GM19035 (cell line): ENCODE results near the gene RSBN1L.
"Not testable (repeated sequence)": the region's sequence is repeated elsewhere in the genome, so short reads cannot be mapped to it uniquely, and the experiment has no call there.

ENCODE experiments used
- ATAC-seq: cut with Tn5 transposase; IDR thresholded peaks from one replicate; pipeline ENCODE4 v1.9.1; 2021; ENCODE audit not compliant: unreplicated experiment

The RSBN1L gene

DNA sequence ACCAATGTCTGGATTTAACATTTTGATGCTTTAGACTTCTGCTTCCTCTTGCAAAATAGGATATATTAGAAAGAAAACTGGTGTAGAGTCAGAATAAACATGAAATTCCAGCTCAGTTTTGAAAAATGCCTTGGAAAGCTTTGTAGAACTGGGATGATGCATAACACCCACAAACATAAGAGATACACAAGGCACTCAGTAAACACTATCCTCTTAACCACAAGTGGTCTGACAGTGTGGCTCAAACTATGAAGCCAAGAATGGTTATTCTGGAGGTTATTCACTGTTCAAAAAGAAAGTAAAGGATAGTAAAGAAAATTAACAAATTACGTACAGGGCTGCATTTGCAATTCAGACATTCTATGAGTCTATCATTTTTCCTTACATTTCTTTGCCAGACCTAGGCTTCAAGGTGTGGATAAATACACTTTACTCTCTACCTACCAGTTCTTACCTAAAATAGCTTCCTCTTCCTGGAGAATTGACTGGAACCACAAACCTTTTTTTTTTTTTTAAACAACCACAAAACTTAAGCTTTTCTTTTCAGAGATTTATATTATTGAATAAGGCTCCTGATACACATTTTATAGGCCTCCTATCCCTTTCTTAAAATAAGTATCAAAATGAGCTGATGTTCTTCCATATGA lies 9.0 kb upstream of the RSBN1L start:
- ATAC-seq: no peak

GRCh38 chr7:77687747-77688144 lies 8.5 kb upstream of the RSBN1L start:
- no peak for ATAC-seq

DNA sequence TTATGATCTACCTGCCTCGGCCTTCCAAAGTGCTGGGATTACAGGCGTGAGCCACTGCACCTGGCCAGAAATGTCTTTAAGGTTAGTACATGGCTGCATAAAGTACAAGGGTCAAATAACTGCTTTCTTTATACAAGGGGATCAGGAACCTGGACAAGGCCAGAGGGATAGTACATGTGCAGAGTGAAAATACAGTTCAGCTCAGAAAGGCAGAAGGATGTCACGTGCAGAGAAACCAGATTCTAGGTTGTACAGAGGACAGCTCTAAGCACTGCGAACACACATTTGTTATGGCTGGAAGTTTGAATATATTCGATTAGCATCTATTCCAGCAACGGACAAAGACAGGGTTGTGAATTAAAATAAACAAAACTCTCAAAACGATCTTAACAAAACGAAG lies 6.0 kb upstream of the RSBN1L start:
- ATAC-seq: no peak

DNA sequence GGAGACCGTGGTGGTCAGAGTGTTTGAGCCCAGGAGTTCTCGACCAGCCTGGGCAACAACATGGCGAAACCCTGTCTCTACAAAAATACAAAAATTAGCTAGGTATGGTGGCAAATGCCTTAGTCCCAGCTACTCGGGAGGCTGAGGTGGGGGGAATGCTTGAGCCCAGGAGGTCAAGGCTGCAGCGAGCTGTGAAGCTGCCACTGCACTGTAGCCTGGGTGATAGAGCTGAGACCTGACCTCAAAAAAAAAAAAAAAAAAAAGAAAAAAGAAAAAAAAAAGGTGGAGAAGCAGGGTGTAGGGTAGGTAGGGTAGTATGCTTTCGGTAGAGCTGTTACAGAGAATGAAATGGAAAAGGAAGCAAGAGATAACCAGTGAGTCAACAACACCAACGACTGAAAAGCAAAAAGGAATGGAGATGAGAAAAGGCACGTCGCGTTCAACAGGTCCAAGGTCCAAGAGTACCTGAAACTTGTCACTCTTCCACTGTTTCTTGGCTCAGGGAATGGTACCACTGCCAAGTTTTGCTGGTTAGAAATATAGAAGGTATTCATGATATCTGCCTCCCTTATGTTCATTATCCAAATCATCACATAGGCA lies 4.3 kb upstream of the RSBN1L start:
- no peak for ATAC-seq

- ATAC-seq: no peak
Measured at GRCh38 chr7:77693830-77694583, 2.3 kb upstream of the RSBN1L start.

DNA sequence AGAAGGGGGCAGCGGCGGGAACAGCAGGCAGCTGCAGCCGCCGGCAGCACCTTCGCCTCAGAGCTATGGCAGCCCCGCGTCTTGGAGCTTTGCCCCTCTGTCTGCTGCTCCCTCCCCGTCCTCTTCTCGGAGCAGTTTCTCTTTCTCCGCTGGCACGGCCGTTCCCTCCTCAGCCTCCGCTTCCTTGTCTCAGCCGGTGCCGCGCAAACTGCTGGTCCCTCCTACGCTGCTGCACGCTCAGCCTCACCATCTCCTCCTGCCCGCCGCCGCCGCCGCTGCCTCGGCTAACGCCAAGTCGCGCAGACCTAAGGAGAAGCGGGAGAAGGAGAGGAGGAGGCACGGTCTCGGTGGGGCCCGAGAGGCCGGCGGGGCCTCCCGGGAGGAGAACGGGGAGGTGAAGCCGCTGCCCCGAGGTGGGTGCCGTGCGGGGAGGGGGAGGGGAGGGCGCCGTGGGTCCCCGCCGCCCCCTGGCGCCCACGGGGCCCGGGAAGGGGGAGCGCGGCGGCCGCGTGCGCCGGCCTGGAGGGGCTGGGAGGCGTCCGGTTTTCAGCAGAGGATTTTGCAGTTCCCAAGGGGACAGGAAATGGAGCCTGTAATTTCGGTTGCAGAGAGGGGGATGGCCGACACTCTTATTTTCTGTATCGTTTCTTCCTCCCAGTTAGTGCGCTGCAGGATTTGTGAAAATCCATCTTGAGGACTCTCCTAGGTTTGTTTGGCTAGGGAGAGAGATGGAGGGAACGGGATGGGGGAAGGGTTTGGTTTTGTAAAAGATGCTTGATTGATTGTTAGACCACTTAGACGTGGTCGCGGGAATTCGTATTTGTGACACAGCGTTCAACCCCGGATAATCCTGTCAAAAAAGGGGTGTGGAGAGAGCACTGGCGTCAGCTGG lies 630 bp downstream of the RSBN1L start:
- ATAC-seq: peak; percentile 32

DNA sequence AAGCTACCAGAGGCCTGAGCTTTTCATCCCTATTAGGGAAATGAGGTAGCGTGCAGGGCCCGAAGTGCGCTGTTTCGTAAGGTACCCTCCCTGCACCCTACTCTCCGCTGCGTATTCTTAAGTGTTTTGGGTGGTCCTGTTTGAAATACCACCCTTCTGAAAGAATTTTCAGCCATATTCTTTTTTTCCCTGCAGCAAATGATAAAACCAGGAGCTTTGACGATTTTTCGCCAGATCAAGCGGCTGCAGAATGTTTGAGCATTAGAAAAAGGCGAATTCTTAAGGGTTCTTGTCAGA lies 1.2 kb downstream of the RSBN1L start:
- no peak for ATAC-seq

GRCh38 chr7:77698042-77698625 lies 1.9 kb downstream of the RSBN1L start:
- ATAC-seq: no peak

DNA sequence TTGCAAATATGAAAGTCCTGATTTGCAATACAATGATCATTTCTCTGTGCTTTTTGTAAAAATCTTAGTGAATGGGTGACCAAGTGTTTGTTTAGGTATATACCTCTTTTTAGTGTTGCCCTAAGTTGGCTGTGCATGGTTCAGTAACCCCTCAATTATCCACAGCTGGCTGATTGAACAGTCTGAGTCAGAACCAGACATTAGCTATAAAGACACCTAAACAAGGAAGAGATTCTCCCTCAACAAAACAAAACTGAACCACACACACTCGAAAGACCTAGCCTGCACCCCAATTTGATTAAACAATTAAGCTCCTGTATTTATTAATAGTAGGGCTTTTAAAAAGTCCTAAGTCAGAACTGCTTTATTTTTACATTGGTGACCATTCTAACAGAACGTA lies 2.8 kb downstream of the RSBN1L start:
- ATAC-seq: no peak

GRCh38 chr7:77702513-77702912 lies 6.3 kb downstream of the RSBN1L start:
- ATAC-seq: no peak

DNA sequence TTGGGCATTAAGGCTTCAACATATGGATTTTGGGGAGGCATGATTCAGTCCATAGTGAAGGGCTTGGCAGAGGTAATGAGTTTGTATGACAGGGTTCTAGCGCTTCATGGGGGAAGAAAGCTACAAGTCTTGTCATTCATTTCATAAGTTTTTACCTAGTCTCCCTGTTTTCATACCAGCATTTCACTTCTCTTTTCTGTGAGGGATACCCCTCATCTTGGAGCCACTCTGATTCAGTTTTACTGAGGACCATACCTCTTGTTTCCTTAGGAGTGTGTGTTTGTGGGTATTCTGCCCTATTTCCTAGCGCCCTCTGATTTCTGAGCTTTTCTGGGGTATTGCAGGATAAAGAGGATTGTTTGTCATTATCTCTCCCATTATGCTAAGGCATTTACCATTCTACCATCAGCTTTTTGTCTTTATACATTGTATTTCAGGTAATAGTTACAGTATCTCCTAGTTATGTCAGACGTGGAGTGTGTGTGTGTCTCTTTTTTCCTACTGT lies 6.8 kb downstream of the RSBN1L start:
- no peak for ATAC-seq

- not testable (repeated sequence) for ATAC-seq
Measured at GRCh38 chr7:77703669-77704068, 7.4 kb downstream of the RSBN1L start.

- ATAC-seq: no peak
Measured at GRCh38 chr7:77707504-77707992, 11.3 kb downstream of the RSBN1L start.

GRCh38 chr7:77710067-77710466 lies 13.8 kb downstream of the RSBN1L start:
- no peak for ATAC-seq

- no peak for ATAC-seq
Measured at GRCh38 chr7:77710861-77711260, 14.6 kb downstream of the RSBN1L start.

- ATAC-seq: no peak
Measured at GRCh38 chr7:77714195-77714594, 17.9 kb downstream of the RSBN1L start.

- not testable (repeated sequence) for ATAC-seq
Measured at GRCh38 chr7:77714931-77715330, 18.7 kb downstream of the RSBN1L start.

DNA sequence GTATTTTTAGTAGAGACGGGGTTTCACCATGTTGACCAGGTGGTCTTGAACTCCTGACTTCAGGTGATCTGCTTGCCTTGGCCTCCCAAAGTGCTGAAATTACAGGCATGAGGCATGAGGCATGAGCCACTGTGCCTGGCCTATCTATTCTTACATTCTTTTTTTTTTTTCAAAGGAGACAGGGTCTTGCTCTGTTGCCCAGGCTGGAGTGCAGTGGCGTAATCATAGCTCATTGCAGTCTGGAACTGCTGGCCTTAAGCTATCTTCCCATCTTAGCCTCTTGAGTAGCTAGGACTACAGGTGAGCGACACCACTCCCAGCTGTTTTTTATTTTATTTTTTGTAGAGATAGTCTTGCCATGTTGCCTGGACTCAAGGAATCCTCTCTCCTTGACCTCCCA lies 20.5 kb downstream of the RSBN1L start:
- ATAC-seq: no peak

DNA sequence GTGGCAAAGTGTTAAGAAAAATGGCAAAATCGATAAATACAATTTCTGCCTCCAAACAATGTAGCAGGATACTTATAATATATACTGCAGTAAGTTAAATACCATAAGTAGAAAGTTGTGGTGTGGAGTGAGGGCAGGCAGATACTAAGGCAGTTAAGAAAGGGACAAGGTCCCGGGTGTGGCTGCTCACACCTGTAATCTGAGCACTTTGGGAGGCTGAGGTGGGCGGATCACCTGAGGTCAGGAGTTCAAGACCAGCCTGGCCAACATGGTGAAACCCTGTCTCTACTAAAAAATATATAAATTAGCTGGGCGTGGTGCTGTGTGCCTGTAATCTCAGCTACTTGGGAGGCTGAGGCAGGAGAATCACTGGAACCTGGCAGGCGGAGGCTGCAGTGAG lies 21.3 kb downstream of the RSBN1L start:
- not testable (repeated sequence) for ATAC-seq

GRCh38 chr7:77727527-77727926 lies 31.3 kb downstream of the RSBN1L start:
- ATAC-seq: no peak
